ENCODE results near the gene EFCC1.

EFCC1 gene

GRCh38 chr3:129050556-129051295 is 49.6 kb downstream of the EFCC1 start:
- Histone ChIP-seq H3K36me3 (replicated peaks; ENCODE audit: insufficient read depth, low read length) (no peaks in the 10 kb centered on the region), H3K4me1 (ENCODE audit: low read length) (peaks cover 6% of the 10 kb centered on the region; the same call in 1 of the 2 replicates), H3K27me3 (replicated peaks; ENCODE audit: insufficient read depth, low read length) (peaks cover 8% of the 10 kb centered on the region; the same call in 1 of the 2 replicates), H3K9me3 (replicated peaks; ENCODE audit: insufficient read depth, low read length) (no peaks in the 10 kb centered on the region), H3K4me3 (ENCODE audit: low read length) (no peak overlapping the region), H3K27ac (ENCODE audit: low read length) (no peak overlapping the region), H4K20me1 (ENCODE audit: insufficient read depth, low read length) (no peaks in the 10 kb centered on the region), H3K9me2 (replicated peaks; ENCODE audit: insufficient read depth, low read length) (no peaks in the 10 kb centered on the region), H3K79me2 (ENCODE audit: low read length) (no peaks in the 10 kb centered on the region), H3F3A (ENCODE audit: insufficient read depth, low read length) (0 out of 2 replicates have a peak, but pooled peaks cover 2% of the 10 kb centered on the region), H3K9ac (ENCODE audit: low read length) (no peak overlapping the region), H2AFZ (ENCODE audit: low read length) (no peak overlapping the region), H3K4me2 (ENCODE audit: low read depth, low read length) (no peak overlapping the region)
- TF ChIP-seq EZH2phosphoT487 (IDR thresholded peaks at IDR 0.05; ENCODE audit: low read length) (no peak), CTCF (IDR thresholded peaks at IDR 0.05; ENCODE audit: low read length) (no peak), EZH2 (optimal IDR thresholded peaks at IDR 0.05; ENCODE audit: low read depth, low read length) (no peak)
- DNase-seq: no peak

GRCh38 chr3:129051871-129052340 is 50.8 kb downstream of the EFCC1 start:
- H3K4me2 ChIP-seq (ENCODE audit: low read depth, low read length): no peak overlapping the region
- H3K4me3 ChIP-seq (ENCODE audit: low read length): no peak overlapping the region
- H3K9me2 ChIP-seq (replicated peaks; ENCODE audit: insufficient read depth, low read length): no peaks in the 10 kb centered on the region
- no peaks in the 10 kb centered on the region for H3K9me3 ChIP-seq (replicated peaks; ENCODE audit: insufficient read depth, low read length)
- peaks cover 6% of the 10 kb centered on the region; the same call in 1 of the 2 replicates for H3K4me1 ChIP-seq (ENCODE audit: low read length)
- no peak for DNase-seq
- no peaks in the 10 kb centered on the region for H4K20me1 ChIP-seq (ENCODE audit: insufficient read depth, low read length)
- H3K27me3 ChIP-seq (replicated peaks; ENCODE audit: insufficient read depth, low read length): peaks cover 8% of the 10 kb centered on the region; the same call in 1 of the 2 replicates
- TF ChIP-seq EZH2phosphoT487 (IDR thresholded peaks at IDR 0.05; ENCODE audit: low read length) (no peak), EZH2 (optimal IDR thresholded peaks at IDR 0.05; ENCODE audit: low read depth, low read length) (no peak), CTCF (IDR thresholded peaks at IDR 0.05; ENCODE audit: low read length) (no peak)
- no peak overlapping the region for H3K9ac ChIP-seq (ENCODE audit: low read length)
- H2AFZ ChIP-seq (ENCODE audit: low read length): no peak overlapping the region
- H3K79me2 ChIP-seq (ENCODE audit: low read length): no peaks in the 10 kb centered on the region
- H3K36me3 ChIP-seq (replicated peaks; ENCODE audit: insufficient read depth, low read length): no peaks in the 10 kb centered on the region
- 0 out of 2 replicates have a peak, but pooled peaks cover 2% of the 10 kb centered on the region for H3F3A ChIP-seq (ENCODE audit: insufficient read depth, low read length)
- H3K27ac ChIP-seq (ENCODE audit: low read length): no peak overlapping the region

- no peak overlapping the region for H3K4me3 ChIP-seq (ENCODE audit: low read length)
- H4K20me1 ChIP-seq (ENCODE audit: insufficient read depth, low read length): no peaks in the 10 kb centered on the region
- no peak overlapping the region for H3K9ac ChIP-seq (ENCODE audit: low read length)
- no peak for DNase-seq
- H3K9me3 ChIP-seq (replicated peaks; ENCODE audit: insufficient read depth, low read length): no peaks in the 10 kb centered on the region
- H3K4me1 ChIP-seq (ENCODE audit: low read length): peaks cover 6% of the 10 kb centered on the region; the same call in 1 of the 2 replicates
- no peak overlapping the region for H3K27ac ChIP-seq (ENCODE audit: low read length)
- no peaks in the 10 kb centered on the region for H3K9me2 ChIP-seq (replicated peaks; ENCODE audit: insufficient read depth, low read length)
- TF ChIP-seq EZH2 (optimal IDR thresholded peaks at IDR 0.05; ENCODE audit: low read depth, low read length): no peak
- TF ChIP-seq EZH2phosphoT487 (IDR thresholded peaks at IDR 0.05; ENCODE audit: low read length): no peak
- TF ChIP-seq CTCF (IDR thresholded peaks at IDR 0.05; ENCODE audit: low read length): no peak
- 0 out of 2 replicates have a peak, but pooled peaks cover 2% of the 10 kb centered on the region for H3F3A ChIP-seq (ENCODE audit: insufficient read depth, low read length)
- no peak overlapping the region; the same call in 1 of the 2 replicates for H2AFZ ChIP-seq (ENCODE audit: low read length)
- H3K79me2 ChIP-seq (ENCODE audit: low read length): no peaks in the 10 kb centered on the region
- peaks cover 7% of the 10 kb centered on the region; the same call in 1 of the 2 replicates for H3K27me3 ChIP-seq (replicated peaks; ENCODE audit: insufficient read depth, low read length)
- no peak overlapping the region for H3K4me2 ChIP-seq (ENCODE audit: low read depth, low read length)
- no peaks in the 10 kb centered on the region for H3K36me3 ChIP-seq (replicated peaks; ENCODE audit: insufficient read depth, low read length)
Observed at GRCh38 chr3:129052675-129053074, 51.6 kb downstream of the EFCC1 start.
